Measurements from ENCODE around the gene GRM2. TPM values are rescaled to one million over a fixed set of nuclear protein-coding genes. Genes with fewer than 3 reads are reported as not detected.

GRM2 gene
- total RNA-seq = 17.5 TPM

GRCh38 chr3:51706788-51707731, at the start of gene GRM2:
Gene GRM2, plus strand, starts transcription at chr3:51707068. Its CDS starts 1,916 bp downstream, at chr3:51708984.

GRCh38 chr3:51670823-51671733, 35.8 kb upstream of the GRM2 start, which contains the start of gene TEX264:
Gene TEX264, plus strand, starts transcription at chr3:51671252. Its CDS starts 3,053 bp downstream, at chr3:51674305.

Small RNA genes within 50 kb of the gene (small RNA-seq; reads per million reads assigned to genes)
- 206 reads per million, percentile 96 among the genes with 10 or more reads in this experiment for gene RNA5SP132 (ENCODE audit: low replicate concordance)

Other genes starting within 250 kb of the GRM2 start
- gene DCAF1, start 207.1 kb upstream of the GRM2 start, total RNA-seq = 26.0 TPM
- 48.2 TPM for gene RAD54L2, start 168.3 kb upstream of the GRM2 start, total RNA-seq
- 14.1 TPM for gene TEX264, start 35.8 kb upstream of the GRM2 start, total RNA-seq
- gene IQCF6, start 72.2 kb downstream of the GRM2 start, total RNA-seq = not detected
- not detected for gene IQCF2, start 154.5 kb downstream of the GRM2 start, total RNA-seq
- not detected for gene IQCF5, start 168.5 kb downstream of the GRM2 start, total RNA-seq
- gene IQCF1, start 196.3 kb downstream of the GRM2 start, total RNA-seq = not detected
- gene RRP9, start 234.8 kb downstream of the GRM2 start, total RNA-seq = 13.1 TPM
- gene PARP3, start 235.3 kb downstream of the GRM2 start, total RNA-seq = 7.5 TPM
- 0.31 TPM for gene GPR62, start 248.3 kb downstream of the GRM2 start, total RNA-seq